ENCODE measurements around the gene SPTBN2.
A peak's percentile ranks its signal among the peaks of the same experiment; 100 is the strongest.

Gene SPTBN2

DNA sequence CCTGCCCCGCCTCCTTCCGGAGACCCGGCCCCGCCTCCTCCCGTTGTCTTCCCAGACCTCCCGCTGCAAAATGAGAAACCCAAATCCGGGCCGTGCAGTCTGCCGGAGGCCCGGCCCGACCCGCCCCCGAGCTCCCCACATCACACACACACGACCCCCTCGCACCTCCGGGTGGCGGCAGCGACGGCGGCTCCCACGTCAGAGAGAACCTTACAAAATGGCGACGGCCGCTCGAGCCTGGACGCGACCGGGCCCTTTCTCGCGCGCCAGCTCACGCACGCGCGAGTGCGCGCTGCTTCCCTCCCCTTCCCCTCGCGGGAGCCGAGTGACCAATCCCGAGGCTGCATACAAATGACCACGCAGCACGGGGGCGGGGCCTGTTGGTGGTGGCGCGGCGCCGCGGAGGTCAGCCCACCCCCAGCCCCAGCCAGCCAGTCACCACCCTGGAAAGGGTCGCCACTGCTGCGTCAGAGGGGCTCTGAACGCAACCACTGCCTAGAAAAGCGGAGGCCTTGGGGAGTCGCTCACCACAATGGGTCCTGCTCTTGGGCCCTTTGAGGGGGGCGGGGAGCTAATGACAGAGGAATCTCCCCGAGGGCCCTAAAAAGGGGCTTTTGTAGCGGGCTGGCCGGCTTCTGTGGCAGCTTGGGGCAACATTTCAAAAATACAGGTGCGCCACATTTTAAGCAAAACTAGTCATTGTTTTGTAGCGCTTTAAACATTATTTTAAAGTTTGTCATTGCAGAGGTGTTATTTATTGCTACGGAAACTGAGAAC lies 51.2 kb downstream of the SPTBN2 start, which contains the start of gene RBM4B:
TSS of gene RBM4B (minus strand) at position 289 of the 777 bp plus-strand sequence. CDS start 808 bp downstream, outside the sequence.
- peak; percentile 82; the same call in 1 of the 2 replicates for TF ChIP-seq TAF1 (IDR thresholded peaks at IDR 0.05; ENCODE audit: borderline replicate concordance, insufficient read depth, low read length)
- TF ChIP-seq FOXP2 (optimal IDR thresholded peaks at IDR 0.05; ENCODE audit: borderline replicate concordance, extremely low read depth, extremely low read length, insufficient read depth): peak; percentile 52
- peak; percentile 82 for TF ChIP-seq POLR2AphosphoS5 (IDR thresholded peaks at IDR 0.05; ENCODE audit: low read depth, low read length)
- TF ChIP-seq, protein P1, sequence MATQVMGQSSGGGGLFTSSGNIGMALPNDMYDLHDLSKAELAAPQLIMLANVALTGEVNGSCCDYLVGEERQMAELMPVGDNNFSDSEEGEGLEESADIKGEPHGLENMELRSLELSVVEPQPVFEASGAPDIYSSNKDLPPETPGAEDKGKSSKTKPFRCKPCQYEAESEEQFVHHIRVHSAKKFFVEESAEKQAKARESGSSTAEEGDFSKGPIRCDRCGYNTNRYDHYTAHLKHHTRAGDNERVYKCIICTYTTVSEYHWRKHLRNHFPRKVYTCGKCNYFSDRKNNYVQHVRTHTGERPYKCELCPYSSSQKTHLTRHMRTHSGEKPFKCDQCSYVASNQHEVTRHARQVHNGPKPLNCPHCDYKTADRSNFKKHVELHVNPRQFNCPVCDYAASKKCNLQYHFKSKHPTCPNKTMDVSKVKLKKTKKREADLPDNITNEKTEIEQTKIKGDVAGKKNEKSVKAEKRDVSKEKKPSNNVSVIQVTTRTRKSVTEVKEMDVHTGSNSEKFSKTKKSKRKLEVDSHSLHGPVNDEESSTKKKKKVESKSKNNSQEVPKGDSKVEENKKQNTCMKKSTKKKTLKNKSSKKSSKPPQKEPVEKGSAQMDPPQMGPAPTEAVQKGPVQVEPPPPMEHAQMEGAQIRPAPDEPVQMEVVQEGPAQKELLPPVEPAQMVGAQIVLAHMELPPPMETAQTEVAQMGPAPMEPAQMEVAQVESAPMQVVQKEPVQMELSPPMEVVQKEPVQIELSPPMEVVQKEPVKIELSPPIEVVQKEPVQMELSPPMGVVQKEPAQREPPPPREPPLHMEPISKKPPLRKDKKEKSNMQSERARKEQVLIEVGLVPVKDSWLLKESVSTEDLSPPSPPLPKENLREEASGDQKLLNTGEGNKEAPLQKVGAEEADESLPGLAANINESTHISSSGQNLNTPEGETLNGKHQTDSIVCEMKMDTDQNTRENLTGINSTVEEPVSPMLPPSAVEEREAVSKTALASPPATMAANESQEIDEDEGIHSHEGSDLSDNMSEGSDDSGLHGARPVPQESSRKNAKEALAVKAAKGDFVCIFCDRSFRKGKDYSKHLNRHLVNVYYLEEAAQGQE (IDR thresholded peaks at IDR 0.05; ENCODE audit: insufficient read depth in 1 of 2, low read depth in 2 of 2, low read length in 2 of 2): peak in 1 of 2 experiments; percentile 14; a peak in 1 of 4 replicates
- peak; percentile 72; the same call in 1 of the 2 replicates for TF ChIP-seq SIN3A (IDR thresholded peaks at IDR 0.05; ENCODE audit: borderline replicate concordance, insufficient read depth, low read length)

DNA sequence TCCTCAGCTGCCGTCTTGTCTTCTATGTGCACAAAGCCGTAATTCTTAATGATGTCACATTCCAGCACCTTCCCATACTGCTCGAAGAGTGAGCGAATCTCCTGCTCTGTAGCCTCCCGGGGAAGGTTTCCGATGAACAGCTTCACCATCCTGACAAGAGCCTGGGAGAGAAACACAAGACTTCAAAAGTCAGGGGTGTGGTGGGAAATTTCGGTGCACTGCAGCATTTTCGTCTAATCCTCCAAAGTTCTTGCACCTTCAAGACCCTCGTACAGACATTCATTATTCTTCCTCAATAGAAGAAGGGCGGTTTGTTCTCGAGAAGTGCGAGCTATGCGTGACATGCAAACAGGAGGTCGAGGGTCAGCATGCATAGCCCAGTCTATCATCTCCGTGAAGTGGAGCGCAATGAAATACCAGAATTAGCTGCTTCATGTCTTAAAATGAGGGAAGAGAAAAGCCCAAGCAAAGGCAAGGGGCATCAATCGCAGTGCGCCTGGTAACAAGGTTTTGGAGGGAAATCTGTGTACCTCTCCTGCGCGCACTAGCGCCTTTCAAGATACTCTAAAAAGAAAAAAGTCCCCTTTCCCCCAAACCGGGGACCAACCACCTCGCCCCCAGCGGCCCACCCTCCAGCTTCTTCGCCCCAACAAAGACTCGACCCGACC lies 52.0 kb downstream of the SPTBN2 start:
- TF ChIP-seq FOXP2 (optimal IDR thresholded peaks at IDR 0.05; ENCODE audit: borderline replicate concordance, extremely low read depth, extremely low read length, insufficient read depth) (no peak), SIN3A (IDR thresholded peaks at IDR 0.05; ENCODE audit: borderline replicate concordance, insufficient read depth, low read length) (no peak), TAF1 (IDR thresholded peaks at IDR 0.05; ENCODE audit: borderline replicate concordance, insufficient read depth, low read length) (no peak)
- TF ChIP-seq, protein P1 (IDR thresholded peaks at IDR 0.05; ENCODE audit: insufficient read depth in 1 of 2, low read depth in 2 of 2, low read length in 2 of 2): no peak

DNA sequence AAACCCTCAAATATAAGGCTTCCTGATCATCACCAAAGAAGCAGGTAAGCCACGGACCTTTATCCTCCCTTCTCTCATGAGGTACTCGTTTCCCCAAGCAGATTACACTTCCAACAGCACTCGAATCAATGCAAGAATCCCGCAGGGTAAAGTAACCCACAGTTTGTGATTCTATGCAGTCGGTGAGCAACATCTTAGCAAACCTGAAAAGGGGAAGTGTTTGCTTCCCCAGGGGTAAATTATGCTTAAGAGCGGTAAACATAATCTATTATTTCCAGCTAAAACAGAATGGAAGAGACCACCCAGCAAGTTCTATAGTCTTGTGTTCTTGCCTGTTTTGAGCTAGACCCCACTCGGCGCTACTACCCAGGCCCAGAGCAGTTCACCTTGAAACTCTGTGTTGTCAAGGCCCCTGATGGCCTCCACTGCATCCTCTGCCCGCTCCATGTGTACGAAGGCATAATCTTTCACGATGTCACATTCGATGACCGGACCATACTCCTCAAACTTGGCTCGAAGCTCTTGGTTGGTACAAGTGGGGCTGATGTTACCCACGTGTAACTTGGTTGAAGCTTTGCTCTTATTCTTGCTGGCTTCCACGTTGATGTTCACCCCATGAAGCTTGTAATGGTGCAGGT lies 52.6 kb downstream of the SPTBN2 start:
- TF ChIP-seq POLR2AphosphoS5 (IDR thresholded peaks at IDR 0.05; ENCODE audit: low read depth, low read length) (no peak), FOXP2 (optimal IDR thresholded peaks at IDR 0.05; ENCODE audit: borderline replicate concordance, extremely low read depth, extremely low read length, insufficient read depth) (no peak), SIN3A (IDR thresholded peaks at IDR 0.05; ENCODE audit: borderline replicate concordance, insufficient read depth, low read length) (no peak), TAF1 (IDR thresholded peaks at IDR 0.05; ENCODE audit: borderline replicate concordance, insufficient read depth, low read length) (no peak)
- TF ChIP-seq, protein P1 (IDR thresholded peaks at IDR 0.05; ENCODE audit: insufficient read depth in 1 of 2, low read depth in 2 of 2, low read length in 2 of 2): no peak

DNA sequence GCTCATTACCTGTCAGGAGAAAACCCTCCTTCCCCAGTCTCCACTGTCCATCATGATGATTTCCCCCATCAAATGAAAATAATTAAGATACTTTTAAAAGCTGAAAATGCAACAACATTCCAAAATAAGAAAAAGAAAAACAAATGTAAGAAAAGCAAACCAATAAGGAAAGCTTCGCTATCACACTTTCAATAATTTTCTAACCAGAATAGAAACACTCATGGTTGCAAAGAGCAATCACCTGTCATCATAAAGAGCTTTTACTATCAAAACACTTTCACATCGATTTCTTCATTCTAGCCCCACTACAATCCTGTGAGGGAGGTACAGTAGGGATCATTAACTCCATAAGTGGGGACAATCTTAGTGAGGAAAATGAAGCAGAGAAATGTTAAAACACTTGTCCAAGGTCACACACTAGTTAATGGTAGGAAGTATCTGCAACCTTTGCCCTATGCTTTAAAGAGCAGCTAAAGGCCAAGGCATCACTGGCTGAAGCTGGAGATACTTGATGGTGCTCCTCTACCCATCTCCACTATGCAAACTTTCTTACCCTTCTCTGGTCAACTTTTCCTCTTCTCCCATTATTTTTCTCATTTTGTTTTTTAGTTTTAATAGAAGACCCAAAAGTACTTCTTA lies 53.9 kb downstream of the SPTBN2 start:
- TF ChIP-seq TAF1 (IDR thresholded peaks at IDR 0.05; ENCODE audit: borderline replicate concordance, insufficient read depth, low read length): no peak
- TF ChIP-seq, protein P1 (IDR thresholded peaks at IDR 0.05; ENCODE audit: insufficient read depth in 1 of 2, low read depth in 2 of 2, low read length in 2 of 2): no peak
- no peak for TF ChIP-seq POLR2AphosphoS5 (IDR thresholded peaks at IDR 0.05; ENCODE audit: low read depth, low read length)
- no peak for TF ChIP-seq FOXP2 (optimal IDR thresholded peaks at IDR 0.05; ENCODE audit: borderline replicate concordance, extremely low read depth, extremely low read length, insufficient read depth)
- no peak for TF ChIP-seq SIN3A (IDR thresholded peaks at IDR 0.05; ENCODE audit: borderline replicate concordance, insufficient read depth, low read length)
